Astrocyte of the spinal cord (primary cell): ENCODE data around the gene EXD3.
A peak's percentile ranks its signal among the peaks of the same experiment; 100 is the strongest.

ENCODE experiments used
- DNase-seq: peaks from one replicate; pipeline ENCODE4 v3.0.0; 2011; ENCODE audit warnings: low read depth, low spot score
- H3K4me3 ChIP-seq: 2 replicates; pipeline ENCODE4 v1.5.1; 2011; ENCODE audit warnings: low read depth, mild to moderate bottlenecking, low read length, moderate library complexity
- CTCF ChIP-seq: IDR thresholded peaks from 2 replicates; pipeline ENCODE4 v1.5.1; 2012; ENCODE audit warnings: low read depth, mild to moderate bottlenecking, low read length, inconsistent platforms
- in situ Hi-C: cut with HindIII; loops from 2 replicates; pipeline ENCODE4 v1.10.0; 2017; ENCODE audit warnings: low sequenced_read_pairs

EXD3 gene

DNA sequence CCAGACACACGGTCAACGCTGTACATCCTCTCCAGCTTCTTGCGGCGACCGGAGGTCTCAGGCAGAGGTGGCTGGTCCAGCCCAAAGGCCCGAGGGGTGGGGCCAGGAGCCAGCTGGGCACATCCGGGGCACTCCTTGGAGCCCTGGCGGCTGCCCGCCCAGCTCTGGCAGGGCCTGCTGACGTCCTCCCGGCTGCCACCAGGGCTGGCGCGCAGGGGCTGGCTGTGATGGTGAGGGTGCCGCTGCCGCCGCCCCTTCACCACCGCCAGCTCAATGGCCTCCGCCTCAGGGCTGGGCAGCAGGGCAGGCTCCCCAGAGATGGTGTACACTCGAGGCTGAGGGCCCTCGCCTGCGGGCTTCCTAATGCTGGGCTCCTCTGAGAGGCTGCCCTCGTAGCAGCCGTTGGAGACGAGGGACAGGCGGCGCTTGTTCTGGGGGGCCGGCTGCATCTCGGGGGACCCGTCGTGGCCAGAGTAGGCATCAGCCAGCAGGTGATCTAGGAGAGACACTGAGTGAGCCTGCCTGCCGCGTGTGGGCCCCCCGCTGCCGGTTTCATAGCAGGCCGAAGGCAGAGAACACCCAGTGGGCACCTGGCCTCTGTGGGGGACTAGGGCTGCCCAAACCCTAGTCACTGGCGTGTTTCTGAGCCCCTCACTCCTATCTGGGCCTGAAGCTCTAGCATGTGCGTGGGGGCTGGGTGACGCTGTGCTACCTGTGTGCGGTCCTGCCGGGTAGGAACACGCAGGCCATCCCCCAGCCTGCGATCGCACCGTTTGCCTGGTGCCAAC lies 34.6 kb upstream of the EXD3 start:
- H3K4me3 ChIP-seq: peak overlapping the region; percentile 64
- in situ Hi-C loops: no loop called here
- no peak for DNase-seq
- TF ChIP-seq CTCF: no peak

- no peak overlapping the region for H3K4me3 ChIP-seq
- no peak for DNase-seq
- in situ Hi-C loops: no loop called here
- no peak for TF ChIP-seq CTCF
Observed at GRCh38 chr9:137456864-137457405, 34.0 kb upstream of the EXD3 start.

DNA sequence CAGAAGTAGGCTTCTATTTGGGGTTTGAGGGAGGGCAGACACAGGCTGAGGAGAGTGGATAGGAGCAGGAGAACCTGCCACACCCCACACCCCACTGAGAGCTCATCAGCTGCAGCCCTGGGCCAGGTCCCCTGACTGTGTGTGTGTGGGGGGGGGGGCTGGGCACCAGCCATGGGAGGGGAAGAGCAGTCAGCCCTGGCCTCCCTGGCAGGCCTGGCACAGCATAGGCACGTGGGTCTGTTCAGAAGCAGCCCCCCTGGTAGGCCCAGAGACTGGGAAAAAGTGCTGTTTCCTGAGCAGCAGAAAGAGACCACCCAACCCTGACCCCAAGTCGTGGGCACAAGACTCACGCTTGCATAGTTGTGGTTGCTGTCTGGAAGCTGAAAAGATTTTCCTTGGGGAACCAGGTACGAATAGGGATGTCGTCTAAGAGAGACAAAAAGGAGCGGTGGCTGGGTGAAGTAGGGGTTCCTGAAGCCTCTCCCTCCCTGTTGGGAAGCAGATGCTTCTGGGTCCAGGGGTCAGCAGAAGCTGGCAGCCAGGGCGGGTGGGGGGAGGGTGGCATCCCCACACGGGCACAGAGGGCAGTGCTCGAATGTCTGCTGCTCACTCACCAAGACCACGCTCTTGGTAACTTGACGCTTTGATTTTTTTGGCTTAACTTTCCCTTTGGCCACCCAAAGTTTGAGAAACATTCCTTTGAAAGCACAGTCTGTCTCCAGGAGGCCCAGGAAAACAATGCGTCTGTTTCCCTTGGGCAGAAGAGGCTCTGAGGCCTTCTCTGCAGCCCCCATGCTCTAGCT lies 33.3 kb upstream of the EXD3 start:
- in situ Hi-C loops: no loop called here

DNA sequence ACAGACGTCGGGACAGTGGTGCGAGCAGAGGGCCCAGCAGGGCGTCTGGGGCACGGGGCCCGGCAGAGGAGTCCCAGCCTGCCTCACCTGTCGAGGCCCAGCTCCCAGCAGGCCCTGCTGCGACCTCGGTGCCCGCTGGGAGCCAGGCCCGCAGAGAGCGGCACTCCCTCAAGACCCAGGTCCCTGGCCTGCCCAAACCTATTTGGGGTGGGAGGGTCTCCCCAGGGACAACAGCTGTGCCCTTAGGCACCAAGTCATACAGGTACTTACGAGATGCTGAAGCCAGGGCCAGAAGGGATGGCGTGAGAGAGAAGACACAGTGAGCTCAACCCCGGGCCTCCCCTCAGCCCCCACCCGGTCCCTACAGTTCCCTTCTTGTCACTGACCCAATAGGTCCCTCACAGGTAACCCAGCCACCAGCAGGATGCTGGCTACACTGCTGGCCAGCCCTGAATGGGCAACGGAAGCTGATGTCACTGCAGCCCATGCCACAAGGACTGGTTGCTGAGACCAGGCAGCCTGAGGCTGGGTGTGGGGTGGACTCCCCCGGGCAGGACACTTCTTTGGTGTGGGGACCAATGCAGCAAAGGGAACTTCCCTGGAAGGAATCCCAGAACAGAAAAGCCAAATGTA lies 32.5 kb upstream of the EXD3 start:
- in situ Hi-C loops: no loop called here
- no peak for DNase-seq
- H3K4me3 ChIP-seq: no peak overlapping the region
- TF ChIP-seq CTCF: no peak

More for the DNA sequence above, 33.3 kb upstream of the EXD3 start:
- peak; percentile 89 for DNase-seq
- no peak for TF ChIP-seq CTCF
- no peak overlapping the region for H3K4me3 ChIP-seq

- in situ Hi-C loops: no loop called here
- DNase-seq: no peak
- no peak for TF ChIP-seq CTCF
- H3K4me3 ChIP-seq: no peak overlapping the region
Observed at GRCh38 chr9:137454597-137455358, 31.8 kb upstream of the EXD3 start.

DNA sequence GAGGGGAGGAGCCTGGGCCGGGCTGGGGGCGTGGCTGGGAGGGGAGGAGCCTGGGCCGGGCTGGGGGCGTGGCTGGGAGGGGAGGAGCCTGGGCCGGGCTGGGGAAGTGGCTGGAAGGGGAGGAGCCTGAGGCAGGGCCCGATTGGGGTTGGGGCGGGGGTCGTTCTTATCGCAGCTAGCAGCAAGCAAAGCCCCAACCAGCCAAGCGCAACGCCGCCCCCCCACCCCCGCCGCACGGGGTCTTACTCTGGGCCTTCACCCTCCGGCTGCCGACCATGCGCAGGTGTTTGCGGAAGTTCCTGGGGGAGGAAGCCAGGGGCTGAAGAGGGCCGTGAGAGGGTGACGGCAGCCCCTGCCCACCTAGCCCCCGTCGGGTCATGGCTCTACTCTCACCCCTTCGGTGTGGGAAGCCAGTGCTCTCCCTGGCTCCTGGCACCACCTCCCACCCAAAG lies 31.2 kb upstream of the EXD3 start:
- H3K4me3 ChIP-seq: no peak overlapping the region
- in situ Hi-C loops: no loop called here
- no peak for DNase-seq
- TF ChIP-seq CTCF: no peak
